HG02840 (cell line): ENCODE data around the gene RIN2.
"Not testable (repeated sequence)": the region's sequence is repeated elsewhere in the genome, so short reads cannot be mapped to it uniquely, and the experiment has no call there.

Source experiments
- ATAC-seq: cut with Tn5 transposase; IDR thresholded peaks from one replicate; pipeline ENCODE4 v1.9.1; 2021; ENCODE audit warnings: mild to moderate bottlenecking, moderate library complexity, moderate number of reproducible peaks; ENCODE audit not compliant: unreplicated experiment, low FRiP score

RIN2 gene

DNA sequence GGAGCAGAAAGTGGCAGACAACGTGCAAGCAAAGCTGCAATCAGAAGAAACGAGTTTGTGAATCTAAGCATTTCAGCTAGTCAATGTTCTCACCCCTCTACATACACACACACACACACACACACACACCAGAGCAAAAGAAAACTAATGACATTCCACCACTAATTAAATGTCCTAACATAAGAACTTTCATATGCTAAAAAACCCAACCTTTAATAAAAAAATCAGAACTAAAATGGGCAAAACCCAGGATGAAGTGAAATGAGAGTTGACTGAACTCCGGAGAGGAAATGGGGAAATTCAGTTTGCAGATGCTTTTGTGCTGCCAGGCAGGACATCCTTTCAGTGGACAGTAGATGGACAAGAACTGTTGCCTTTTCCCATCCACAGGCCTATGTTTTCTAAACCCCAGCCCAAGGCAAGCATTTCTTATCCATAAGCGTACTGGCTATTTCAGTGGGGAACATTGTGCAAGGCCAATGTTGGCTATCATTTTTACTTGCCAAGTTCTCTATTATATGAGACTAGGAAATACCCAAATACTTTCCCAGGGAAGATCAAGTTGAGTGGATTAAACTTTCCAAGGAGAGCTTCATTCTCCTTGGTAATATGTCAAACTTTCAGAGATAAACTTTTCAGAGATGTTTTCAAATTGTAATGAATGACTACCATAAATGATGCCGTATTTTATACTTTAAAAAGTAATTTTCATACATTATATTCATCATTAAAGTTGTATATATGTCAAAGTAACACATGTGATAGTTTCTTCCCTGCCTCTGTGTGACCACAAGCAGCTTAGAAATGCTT, 27.3 kb downstream of the RIN2 start:
- ATAC-seq, result no peak

GRCh38 chr20:19785983-19786285, 27.9 kb downstream of the RIN2 start:
- ATAC-seq, result no peak

GRCh38 chr20:19786311-19786710, 28.3 kb downstream of the RIN2 start:
- ATAC-seq, result no peak

DNA sequence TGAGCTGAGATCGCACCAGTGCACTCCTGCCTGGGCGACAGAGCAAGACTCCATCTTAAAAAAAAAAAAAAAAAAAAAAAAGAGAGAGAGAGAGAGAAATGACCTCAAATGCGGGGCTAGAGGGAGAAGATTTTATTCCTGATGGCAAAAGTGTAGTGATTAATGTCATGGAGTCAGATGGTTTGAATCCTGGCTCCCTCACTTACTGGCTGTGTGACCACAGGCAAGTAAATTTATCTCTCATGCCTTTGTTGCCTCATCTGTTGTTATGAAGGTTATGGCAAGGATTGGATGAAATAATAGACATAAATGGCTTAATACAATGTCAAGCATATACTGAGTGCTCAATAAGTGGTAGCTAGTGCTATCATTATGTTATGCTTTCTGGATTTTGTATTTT, 29.3 kb downstream of the RIN2 start:
- ATAC-seq, result no peak

GRCh38 chr20:19789009-19789408, 31.0 kb downstream of the RIN2 start:
- no peak for ATAC-seq

- no peak for ATAC-seq
Measured at GRCh38 chr20:19789446-19789845, 31.4 kb downstream of the RIN2 start.

- no peak for ATAC-seq
Measured at GRCh38 chr20:19791887-19792286, 33.8 kb downstream of the RIN2 start.

- no peak for ATAC-seq
Measured at GRCh38 chr20:19793716-19794115, 35.7 kb downstream of the RIN2 start.

GRCh38 chr20:19794941-19795340, 36.9 kb downstream of the RIN2 start:
- no peak for ATAC-seq

- ATAC-seq, result no peak
Measured at GRCh38 chr20:19799325-19799724, 41.3 kb downstream of the RIN2 start.

DNA sequence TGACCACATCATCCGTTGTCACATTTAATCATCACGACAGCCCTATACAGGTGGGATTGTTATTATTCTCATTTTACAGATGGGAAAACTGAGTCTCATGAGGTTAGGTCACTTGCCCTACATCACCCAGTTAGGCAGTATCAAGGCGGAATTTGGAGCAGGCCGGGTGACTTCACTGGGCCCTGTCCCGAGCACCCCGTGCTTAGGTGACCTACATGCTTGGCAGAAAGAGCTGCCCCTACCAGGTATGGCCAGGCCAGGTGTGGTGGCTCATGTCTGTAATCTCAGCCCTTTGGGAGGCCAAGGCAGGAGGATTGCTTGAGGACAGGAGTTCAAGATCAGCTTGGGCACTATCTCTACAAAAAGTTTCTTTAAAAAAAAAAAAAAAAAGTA, 44.0 kb downstream of the RIN2 start:
- no peak for ATAC-seq

- ATAC-seq, result no peak
Measured at GRCh38 chr20:19802492-19803158, 44.6 kb downstream of the RIN2 start.

GRCh38 chr20:19806276-19806675, 48.2 kb downstream of the RIN2 start:
- not testable (repeated sequence) for ATAC-seq

DNA sequence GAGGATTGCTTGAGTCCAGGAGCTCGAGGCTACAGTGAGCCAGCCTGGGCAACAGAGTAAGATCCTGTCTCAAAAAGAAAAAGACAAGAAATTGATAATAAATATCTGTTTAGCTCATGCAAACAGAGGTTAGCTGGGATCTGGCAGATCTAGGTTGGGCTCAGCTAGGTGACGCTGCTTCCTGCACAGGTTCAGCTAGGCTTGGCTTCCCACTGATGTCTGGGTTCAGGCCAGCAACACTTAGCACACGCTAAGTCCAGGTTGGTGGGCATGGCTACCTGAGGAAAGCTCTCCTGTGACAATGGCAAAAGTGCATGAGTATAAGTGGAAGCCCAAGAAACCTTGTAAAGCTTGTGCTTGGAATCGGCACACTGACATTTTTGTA, 48.7 kb downstream of the RIN2 start:
- no peak for ATAC-seq

GRCh38 chr20:19807191-19807945, 49.3 kb downstream of the RIN2 start:
- no peak for ATAC-seq
